Stimulated activated CD4-positive, alpha-beta T cell treated with anti-CD3 and anti-CD28 coated beads, TNF-alpha, amount 100 ng/mL, for 24 hours (primary cell): ENCODE data around the gene PGS1.

Experiments
- DNase-seq, 3 experiments: peaks; one replicate each; pipeline ENCODE4 v3.0.0-alpha.2; 2020; ENCODE audit warnings: low read depth in 3 of 3

Gene PGS1

DNA sequence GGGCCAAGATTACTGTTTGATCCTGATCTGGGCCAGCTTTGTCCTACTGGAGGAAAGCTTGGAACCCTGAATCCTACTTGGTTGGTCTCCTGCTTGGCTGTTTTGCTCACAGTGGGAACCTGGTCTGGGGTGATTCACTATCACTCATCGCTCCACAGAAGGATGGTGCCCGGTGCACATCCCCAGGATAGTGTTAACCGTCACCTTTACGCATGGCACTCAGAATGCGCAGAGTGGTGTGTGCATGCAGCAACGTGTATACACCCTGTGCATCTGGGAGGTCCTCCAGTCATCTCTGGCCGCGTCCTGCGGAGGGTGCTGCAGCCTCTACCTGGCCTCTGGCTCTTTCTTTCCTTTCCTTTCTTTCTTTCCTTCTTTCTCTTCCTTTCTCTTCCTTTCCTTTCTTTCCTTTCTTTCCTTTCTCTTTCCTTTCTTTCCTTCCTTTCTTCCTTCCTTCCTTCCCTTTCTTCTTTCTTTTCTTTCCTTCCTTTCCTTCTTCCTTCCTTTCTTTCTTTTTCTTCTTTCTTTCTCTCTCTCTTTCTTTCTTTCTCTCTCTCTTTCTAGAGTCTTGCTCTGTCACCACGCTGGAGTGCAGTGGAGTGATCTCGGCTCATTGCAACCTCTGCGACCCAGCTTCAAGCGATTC, 31.7 kb upstream of the PGS1 start:
- no peak for DNase-seq

DNA sequence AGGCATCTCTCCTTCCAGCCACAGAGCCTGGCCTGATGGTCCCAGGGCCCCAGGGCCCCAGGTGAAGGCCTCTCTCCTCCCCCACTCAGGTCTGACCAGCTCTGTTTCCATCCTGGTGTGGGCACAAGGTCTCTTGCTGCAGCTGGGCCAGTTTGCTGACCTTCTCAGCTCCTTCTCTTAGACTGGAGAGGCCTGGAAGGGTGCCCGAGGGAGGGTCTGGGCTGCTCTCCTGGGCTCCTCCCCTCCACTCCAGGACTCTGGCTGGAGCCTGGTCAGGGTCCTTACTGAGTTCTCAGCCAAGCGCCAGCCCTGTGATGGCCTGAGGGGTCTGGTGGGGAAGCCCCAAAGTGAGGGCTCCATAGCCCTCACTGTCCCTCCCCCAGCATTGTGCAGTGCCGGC, 31.0 kb upstream of the PGS1 start:
- DNase-seq, result no peak

DNA sequence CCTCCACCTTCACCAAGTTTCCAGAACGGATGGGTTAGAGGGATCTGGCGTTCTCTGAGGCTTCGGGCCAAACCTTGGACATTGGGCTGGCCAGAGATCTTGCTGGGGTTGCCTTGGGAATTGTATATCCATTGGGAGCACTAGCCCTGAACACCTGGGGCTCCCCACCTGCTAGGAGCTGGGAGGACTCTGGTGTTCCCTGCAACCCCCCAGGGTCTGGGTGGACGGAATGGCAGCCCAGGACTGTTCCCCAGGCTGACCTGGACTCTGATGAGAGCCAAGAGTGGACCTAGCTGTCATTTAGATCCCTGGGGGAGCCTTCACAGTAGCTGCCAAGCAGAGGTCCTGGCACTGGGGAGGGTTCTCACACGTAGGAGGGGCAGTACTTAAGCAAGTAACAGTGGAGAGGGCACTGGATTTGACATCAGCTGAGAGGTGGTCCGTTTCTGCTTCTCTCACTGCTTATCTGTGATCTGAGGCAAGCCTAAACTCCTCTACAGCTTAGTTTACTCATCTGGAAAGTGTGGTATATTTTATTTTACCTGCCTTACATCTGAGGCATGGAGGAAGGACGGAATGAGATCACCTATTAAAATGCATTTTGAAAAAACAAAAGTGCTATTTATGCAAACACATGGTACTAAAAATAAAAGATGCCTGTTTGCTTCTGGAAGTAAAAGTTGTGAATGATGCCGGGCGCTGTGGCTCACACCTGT, 30.2 kb upstream of the PGS1 start:
- no peak for DNase-seq

DNA sequence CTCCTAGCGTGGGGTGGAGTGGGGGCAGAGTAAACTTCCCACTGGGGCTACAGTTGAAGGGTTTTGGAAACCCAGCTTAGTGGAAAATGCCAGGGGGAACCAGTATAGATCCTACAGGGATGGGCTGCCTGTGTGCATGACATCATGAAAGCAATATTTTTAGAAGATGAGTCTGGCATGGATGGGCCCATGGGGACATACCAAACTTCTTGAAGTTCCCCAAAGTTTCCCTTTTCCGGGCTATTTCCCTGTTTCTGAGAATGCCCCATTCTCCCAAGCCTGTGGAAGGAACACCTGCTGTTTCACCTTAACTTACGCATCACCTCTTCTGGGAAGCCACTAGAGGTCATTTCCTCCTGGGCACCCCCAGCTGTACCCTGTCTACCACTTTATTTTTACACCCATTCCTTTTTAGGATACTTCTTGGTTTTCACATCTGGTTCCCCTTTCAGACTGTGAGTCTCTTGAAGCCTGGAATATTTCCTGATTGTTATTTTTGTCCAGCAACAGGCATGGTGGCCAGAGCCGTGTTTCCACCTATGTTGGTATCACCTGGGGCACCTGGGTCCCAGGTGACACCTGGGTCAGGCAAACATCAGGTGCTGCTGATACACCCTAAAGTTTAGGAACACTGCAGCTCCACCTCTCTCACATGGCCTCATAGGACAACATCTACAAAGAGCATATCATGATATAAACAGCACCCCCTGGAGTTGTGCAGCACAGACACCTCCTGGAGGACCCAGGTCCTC, 28.4 kb upstream of the PGS1 start:
- no peak for DNase-seq

DNA sequence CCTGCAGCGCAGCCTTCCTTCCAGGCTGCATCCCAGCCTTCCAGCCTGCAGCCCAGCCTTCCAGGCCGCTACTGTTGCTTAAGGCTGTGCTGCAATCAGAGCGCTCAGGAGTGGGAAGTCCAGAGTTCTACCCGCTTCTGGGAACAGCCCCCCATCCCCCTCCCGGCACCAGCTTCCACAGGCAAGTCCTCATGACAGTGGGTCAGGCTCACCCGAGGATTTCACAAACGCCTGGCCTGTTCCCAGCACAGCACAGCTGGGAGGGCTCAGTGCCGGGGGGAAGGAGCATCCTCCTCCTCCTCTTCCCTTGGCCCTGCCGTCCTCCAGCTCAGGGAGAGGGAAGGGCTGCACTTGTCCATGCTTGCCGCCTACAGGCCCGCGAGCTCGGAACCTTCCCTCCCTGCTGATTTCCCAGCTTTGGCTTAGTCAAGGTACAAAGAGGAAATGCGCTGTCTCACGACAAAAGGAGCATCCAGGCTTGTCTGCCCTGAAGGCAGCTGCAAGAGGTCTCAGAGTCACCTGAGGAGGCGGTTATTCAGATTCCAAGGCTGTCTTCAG, 26.9 kb upstream of the PGS1 start:
- no peak for DNase-seq

DNA sequence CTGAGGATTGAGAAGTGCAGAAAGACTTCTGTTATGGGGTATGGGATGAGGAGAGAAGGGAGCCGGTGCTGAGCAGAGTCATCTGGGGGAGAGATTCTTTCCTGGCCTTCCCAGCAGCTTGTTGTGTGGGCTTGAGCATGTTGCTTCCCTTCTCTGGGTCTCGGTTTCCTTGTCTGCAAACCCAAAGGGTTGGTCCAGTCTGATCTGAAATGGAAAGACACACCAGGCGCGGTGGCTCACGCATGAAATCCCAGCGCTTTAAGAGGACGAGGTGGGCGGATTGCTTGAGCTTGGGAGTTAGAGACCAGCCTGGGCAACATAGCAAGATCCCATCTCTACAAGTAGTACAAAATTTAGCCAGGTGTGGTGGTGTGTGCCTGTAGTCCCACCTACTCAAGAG, 24.6 kb upstream of the PGS1 start:
- DNase-seq, result no peak

DNA sequence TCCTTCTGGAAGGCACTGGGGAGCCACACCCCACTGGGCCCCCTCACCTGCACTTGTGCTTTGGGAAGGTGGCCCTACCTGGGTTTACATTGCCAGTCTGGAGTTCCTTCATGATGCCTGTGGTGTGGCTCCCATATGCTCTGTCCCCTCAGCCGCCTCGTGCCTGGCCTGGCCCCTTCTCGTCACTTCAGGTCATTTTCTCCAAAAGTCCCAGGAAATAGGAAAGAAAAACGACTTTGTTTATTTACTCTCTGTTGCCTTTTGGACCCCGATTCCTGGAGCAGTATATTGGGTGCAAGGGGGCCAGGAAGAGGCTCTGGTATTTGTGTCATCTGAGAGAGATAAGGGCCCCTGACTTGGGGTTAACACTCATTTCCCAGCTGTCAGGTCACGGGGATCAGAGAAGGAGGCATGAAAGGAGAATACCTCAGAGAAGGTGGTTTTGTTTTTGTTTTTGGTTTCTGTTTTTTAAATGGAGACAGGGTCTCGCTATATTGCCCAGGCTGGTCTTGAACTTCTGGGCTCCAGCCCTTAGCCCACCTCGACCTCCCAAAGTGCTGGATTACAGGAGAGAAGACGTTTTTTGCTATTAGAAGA, 23.3 kb upstream of the PGS1 start:
- no peak for DNase-seq

DNA sequence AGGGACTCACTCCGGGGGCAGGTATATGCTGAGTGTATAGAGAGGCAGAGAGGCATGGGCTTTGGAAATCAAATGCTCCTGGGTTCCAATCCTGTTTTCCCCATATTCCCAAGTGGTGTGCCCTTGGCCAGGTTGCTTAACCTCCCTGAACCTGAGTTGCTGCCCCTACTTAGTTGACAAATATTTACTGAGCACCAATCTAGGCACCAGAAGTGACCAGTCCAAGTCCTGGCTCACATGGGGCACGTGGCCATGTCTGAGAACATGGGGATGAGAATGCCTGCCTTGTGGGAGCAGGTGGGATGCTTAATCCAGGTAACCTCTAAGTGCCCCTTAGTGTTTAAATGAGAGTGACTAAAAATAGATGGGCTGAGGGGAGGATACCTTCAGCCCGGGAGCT, 22.7 kb upstream of the PGS1 start:
- no peak for DNase-seq

DNA sequence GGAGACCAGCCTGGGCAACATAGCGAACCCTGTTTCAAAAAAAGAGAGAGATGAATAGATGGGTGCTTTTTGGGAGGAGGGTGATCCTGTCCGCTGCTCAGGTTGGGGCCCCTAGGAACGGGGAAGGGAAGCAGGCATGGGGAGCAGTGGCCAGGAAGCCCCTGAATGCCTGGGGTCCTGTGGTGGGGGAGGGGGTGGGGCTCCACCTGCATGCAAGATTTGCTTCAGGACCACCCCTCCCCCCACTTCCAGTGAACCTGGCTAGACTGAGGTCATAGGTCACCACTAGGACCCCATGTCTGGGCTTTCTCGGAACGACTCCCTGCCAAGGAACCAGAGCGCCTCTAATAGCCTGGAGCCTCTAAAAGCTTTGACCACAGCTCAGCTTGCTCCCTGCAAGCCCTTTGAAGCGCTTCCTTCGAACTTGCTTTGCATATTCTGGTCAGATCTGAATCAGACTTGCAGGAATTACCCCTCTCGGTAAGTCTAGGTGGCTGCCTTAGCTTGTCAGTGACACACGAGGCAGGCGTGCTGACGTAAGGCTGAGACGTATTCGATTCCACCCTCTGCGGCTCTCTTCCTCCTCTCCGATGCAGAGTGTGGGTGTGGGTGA, 22.2 kb upstream of the PGS1 start:
- peak; percentile 76 to 90 (median 89) for DNase-seq

DNA sequence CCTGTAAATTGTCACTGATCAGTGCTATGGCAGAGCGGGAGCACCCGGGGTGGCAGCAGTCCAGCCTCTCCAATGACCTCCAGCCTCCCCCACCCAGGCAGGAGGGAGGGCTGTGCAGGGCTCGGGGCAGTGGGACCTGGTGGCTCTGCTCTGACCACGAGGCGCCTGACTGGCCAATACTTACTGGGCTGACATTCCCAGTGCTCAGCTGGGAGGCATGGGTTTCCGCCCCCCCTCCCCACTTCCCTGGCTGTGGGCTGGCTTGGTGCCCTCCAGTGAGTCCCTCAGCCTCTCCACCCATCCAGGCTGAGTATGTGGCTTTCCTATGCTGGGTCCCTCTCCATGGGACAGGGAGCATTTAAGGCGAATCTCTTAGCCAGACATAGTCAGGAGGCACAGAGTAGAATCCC, 21.3 kb upstream of the PGS1 start:
- DNase-seq, result no peak

DNA sequence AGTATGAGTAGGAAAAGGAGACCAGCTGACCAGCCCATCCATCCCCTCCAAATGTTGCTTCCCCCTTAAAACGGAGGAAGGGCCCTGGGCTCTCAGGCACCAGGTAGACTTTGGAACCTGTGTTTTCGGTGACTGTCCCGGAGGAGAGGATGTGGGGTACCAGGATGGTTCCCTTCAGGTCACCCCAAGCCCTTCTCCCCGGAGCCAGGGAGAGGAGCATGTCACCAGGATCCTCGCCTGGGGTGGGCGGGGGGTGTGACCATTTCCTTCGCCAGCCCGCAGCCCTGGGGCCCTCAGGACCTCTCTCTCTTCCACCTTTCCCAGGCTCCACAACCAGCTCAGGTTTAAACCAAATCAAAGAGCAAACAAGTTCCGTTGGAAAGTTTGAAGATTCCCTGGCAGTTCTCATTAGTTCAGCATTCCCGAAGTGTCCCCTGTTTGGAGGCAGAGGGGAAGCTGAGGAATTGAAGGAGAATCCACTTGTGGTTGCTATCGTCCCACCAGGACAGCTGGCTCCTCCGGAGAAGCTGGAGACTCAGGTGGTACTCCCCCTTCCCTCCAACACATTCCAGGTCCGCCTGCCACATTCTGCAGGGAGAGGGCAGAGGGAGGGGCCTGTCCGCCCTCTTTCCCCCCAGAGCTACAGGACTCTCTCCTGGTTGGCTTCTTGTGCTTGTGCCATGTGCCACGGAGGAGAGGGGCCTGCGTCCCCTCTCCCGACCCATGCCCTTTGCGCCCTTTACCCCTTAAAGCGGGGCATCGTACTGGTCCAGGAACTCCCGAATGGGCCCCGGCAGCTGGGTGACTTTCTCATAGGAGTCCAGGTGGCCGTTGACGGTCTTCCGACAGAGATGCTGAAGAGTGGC, 20.5 kb upstream of the PGS1 start:
- no peak for DNase-seq

DNA sequence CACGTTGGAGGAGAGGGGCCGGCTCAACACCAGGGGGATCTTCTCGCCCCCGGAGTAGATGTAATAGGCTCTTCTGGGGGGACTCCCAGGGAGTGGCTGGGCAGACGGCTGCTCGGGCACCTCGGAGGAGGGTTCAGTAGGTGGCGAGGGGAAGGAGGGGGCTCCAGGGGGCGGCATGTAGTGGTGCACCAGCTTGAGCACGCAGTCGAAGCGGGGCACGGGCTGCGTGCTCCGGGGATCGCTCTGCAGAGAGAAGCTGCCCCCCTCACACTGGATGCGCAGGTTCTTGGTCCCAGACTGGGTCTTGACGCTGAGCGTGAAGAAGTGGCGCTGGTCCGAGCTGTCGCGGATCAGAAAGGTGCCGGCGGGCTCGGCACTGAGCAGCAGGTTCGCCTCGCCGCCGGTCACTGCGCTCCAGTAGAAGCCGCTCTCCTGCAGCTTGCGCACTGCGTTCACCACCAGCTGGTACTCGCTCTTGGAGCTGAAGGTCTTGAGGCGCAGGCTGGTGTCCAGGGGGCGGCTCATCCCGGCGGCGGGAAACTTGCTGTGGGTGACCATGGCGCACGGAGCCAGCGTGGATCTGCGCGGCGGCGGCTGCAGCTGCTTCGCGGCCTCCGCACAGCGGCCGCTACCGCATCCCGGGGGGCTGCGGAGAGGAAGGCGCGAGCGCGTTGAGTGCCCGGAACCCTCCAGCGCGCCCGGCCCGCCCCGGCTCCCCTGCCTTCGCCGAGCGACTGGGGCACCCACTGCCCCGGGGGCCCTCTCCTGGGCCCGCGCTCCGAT, 19.7 kb upstream of the PGS1 start:
- peak in 1 of 3 experiments; percentile 35 for DNase-seq

DNA sequence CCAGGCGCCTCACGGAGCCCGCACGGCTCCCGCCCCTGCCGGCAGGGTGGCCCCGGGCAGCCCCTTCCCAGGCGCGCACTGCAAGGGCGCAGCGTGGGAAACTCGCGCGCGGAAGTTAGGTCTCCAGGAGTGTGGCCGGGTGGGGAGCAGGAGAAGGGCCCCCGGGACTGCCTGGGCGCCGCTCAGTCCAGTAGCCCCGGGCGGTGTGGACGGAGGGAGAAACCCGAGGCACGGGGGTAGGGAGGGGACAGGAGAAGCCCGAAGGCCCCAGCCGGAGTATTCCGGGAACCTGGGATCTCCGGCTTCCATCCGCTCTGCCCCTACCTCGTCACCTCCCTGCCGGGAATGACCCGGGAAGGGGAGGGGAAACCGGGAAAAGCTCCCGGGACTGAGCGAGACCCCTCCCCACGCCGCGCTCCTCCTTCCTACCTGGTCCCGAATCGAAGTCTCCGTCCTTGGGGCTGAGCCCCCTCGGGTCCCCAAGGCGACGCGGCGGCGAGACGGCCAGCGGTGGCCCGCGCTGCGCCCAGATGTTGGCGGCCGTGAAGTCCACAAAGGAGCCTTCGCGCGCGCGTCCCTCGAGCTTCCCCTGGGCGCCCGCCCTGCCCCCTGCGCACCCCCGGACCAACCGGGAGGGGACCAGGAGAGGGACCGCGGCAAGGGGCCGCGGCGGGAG, 19.0 kb upstream of the PGS1 start:
- DNase-seq, result peak in 1 of 3 experiments; percentile 36

DNA sequence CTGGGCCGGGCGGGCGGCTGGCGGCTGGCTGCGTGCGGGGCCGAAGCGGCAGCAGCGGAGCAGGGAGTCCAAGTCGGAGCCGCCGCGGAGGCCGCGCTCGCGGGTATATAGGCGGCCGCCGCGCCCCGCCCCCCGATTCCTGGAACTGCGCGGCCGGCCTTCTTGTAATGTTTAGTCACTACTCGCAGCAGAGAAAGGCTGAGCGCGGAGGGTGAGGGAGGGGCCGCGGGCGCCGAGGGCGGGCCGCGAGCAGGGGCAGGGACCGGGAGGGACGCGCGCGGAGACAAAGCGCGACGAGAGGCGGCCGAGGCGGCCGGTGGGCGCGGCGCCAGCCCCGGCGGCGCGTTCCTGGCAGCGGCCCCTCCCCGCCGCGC, 18.5 kb upstream of the PGS1 start, which contains the start of gene SOCS3:
SOCS3 (minus strand) TSS at position 81 of the 374 bp plus-strand sequence. CDS start 982 bp downstream, outside the sequence.
- DNase-seq, result peak; percentile 94 to 98 (median 97)

DNA sequence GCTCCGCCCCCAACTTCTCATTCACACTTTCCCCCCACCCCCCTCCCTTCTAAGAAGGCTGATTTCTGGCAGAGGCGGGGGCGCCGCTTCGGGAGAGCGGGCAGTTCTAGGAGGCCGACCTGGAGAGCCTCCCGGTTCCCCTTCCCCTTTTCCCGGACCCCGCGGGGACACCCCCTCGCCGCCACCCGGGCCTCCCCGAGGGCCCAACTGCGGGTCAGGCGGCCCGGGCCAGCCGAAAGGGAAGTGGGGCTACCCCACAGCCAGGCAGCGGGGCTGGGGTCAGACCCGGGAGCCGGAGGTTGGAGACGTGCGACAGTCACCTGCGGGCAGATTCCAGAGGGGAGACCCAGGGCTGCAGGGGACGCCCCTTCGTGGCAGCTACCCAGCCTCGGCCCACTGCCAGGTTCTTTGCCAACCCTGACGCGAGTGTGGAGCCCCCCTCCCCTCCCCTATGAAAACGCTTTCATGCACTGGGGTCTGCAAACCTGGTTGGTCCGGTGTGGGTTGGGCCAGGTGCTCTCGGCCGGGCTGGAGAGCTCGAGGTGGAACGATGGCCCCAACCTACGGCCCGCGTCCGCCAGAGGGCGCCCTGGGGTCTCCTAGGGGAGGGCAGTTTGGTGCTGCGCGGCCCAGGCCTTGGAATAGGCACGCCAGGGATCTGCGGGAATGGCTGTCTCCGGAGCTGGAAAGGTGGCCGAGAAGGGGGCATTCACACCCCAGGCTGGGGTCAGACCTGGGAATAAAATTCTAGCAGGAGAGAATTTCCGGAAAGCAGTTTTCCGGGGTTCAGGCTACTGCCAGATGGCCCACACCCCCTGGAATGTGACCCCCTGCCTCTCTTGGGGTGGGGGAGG, 17.9 kb upstream of the PGS1 start:
- peak; percentile 84 to 94 (median 87) for DNase-seq

DNA sequence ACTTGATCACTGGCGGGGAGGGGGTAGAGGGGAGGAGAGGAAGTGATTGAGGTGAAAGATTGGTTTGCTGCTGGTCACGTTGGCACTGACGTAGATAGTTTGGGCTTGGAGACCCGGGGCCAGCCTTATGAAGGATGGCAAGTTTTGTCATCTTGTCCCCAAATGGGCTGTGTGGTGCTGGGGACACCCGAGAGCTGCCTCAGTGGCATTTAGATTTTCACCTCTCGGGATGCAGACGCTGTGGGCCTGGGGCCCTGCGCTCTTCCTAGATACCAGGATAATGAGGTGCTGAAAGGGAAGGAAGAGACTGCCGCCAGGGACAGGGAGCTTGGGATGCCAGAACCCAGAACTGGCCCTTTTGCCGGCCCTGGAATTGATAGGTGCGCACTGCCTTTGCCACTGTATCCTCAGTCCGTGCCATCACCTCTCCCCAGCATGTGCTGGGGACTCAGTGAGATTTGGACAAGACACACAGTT, 17.2 kb upstream of the PGS1 start:
- DNase-seq, result no peak

DNA sequence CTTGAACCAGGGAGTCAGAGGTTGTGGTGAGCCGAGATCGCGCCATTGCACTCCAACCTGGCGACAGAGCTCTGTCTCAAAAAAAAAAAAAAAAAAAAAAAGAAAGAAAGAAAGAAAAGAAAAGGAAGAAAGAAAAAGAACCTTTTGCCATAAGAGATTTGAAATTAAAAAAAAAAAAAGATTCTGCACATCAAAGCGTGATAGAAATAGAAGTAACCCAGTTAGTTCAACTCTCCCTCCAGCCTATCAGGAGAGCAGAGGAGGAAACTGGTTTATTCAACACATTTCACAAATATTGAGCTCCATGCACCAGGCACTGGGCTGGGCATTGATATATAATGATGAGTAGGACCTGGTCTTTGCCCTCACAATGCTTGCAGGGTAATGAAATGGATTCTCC, 16.2 kb upstream of the PGS1 start:
- DNase-seq, result no peak

DNA sequence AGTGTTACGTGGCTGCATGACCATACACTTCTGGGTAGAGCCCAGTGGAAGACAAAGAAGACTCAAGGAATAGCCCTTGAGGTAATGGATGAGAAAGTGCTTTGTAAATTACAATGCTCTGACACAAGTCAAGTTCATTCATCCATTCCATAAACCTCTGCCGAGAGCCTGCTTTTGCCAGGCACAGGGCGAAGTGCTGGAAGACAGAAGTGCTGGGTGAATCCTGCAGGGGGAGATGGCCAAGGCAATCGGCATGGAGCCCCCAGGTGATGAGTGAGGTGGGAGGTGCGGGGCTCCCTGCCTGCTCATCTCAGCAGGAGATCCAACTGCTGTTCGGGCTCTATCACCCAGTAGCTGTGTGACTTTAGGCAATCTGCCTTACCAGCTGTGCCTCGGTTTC, 15.8 kb upstream of the PGS1 start:
- DNase-seq, result no peak
